ENCODE results near the gene NPAS3. TPM values are rescaled to one million over a fixed set of nuclear protein-coding genes. Genes with fewer than 3 reads are reported as not detected.

The NPAS3 gene
- total and polyA plus RNA-seq, 2 of the 13 experiments (the other 11 are each of a cell fraction or from before 2014, with no cell fraction given), result not detected

GRCh38 chr14:33790996-33791395 is 852.3 kb downstream of the NPAS3 start (continued):
- no peak for TF ChIP-seq CEBPZ (IDR thresholded peaks at IDR 0.05; ENCODE audit: low read length)
- no peak for TF ChIP-seq DDIT3 (CRISPR knock-in tag; IDR thresholded peaks at IDR 0.05)
- no peak for TF ChIP-seq E2F5 (CRISPR knock-in tag; conservative IDR thresholded peaks at IDR 0.05)
- no peak for TF ChIP-seq ZNF780A (CRISPR knock-in tag; IDR thresholded peaks at IDR 0.05)

- Histone ChIP-seq H3K27me3 (ENCODE audit: control insufficient read depth in 1 of 2, insufficient read depth in 2 of 2, low read length in 2 of 2) (peaks cover 0 to 11% of the 10 kb centered on the region in 2 experiments; a peak in 2 of 5 replicates), H3K4me3 (replicated peaks in 1 of 3; ENCODE audit: insufficient read depth in 1 of 3, low read depth in 2 of 3, low read length in 3 of 3) (no peak overlapping the region), H3K79me2 (ENCODE audit: insufficient read depth, low read length) (no peaks in the 10 kb centered on the region), H3K9me3 (ENCODE audit: low read length) (no peaks in the 10 kb centered on the region), H3K27ac (ENCODE audit: extremely low read length, insufficient read depth, low read length) (no peak overlapping the region), H3K9ac (ENCODE audit: insufficient read depth, low read depth, low read length) (no peak overlapping the region), H4K20me1 (ENCODE audit: insufficient read depth, low read length) (no peaks in the 10 kb centered on the region), H3K4me1 (ENCODE audit: insufficient read depth, low read length) (0 out of 2 replicates have a peak, but pooled peaks cover 4% of the 10 kb centered on the region), H3K4me2 (ENCODE audit: low read depth, low read length) (no peak overlapping the region), H3K36me3 (replicated peaks in 1 of 2; ENCODE audit: control insufficient read depth in 1 of 2, insufficient read depth in 2 of 2, low read length in 2 of 2) (no peaks in the 10 kb centered on the region), H2AFZ (ENCODE audit: low read length) (no peak overlapping the region)
- ChIA-PET POLR2A (no interaction called here), CTCF (ENCODE audit: low intra/inter-chr PET ratio, low total read pairs) (interaction anchor here (0.6 to 4.8 kb wide), 10 partner anchors 116 to 1216 kb away, joined by 3 to 62 read pairs (median 4); no protein-coding TSS in a partner anchor)
- 22% methylated on average over 8 of the region's 8 CpGs for WGBS (ENCODE audit: low lambda C conversion rate)
- ATAC-seq (no peak), DNase-seq (ENCODE audit: low spot score) (no peak), FAIRE-seq (no peak)
- no TSS peak for BruUV-seq (replicated peaks)
- intact Hi-C loops (cut with micrococcal nuclease; ENCODE audit: unreplicated experiment), result loop anchor here (1.0 kb wide), 5 partner anchors 317 to 1216 kb away; no protein-coding TSS in a partner anchor
- in situ Hi-C loops (cut with HindIII; ENCODE audit: extremely low pct_ligation_motif_present, low pct_unique_long_range_greater_than_20kb), result loop anchor here (5.0 kb wide), 3 partner anchors 315 to 1215 kb away; no protein-coding TSS in a partner anchor
- TF ChIP-seq ERF (CRISPR knock-in tag; IDR thresholded peaks at IDR 0.05) (0 out of 2 replicates have a peak, but pooled peaks have one; percentile 5), FUBP1 (CRISPR knock-in tag; IDR thresholded peaks at IDR 0.05; ENCODE audit: borderline replicate concordance) (no peak), TARDBP (CRISPR knock-in tag; IDR thresholded peaks at IDR 0.05) (0 out of 2 replicates have a peak, but pooled peaks have one; percentile 17), ZNF572 (CRISPR knock-in tag; IDR thresholded peaks at IDR 0.05) (no peak), HNF1A (IDR thresholded peaks at IDR 0.05; ENCODE audit: low read depth) (peak; percentile 42; the same call in 1 of the 2 replicates), HNF1A (CRISPR knock-in tag; IDR thresholded peaks at IDR 0.05; ENCODE audit: borderline replicate concordance) (no peak)
Measured at GRCh38 chr14:33792009-33792719, 853.5 kb downstream of the NPAS3 start.

All from HepG2 (cell line).